Neutrophil (primary cell): ENCODE results near the gene APEX2.
"Not testable (repeated sequence)": the region's sequence is repeated elsewhere in the genome, so short reads cannot be mapped to it uniquely, and the experiment has no call there.

ENCODE experiments used
- H3K27ac ChIP-seq: fragments of 200-600 bp; sonication (generic); 2 replicates; pipeline ENCODE4 v1.5.1; 2016; ENCODE audit warnings: mild to moderate bottlenecking, moderate library complexity
- H3K27me3 ChIP-seq: fragments of 200-600 bp; sonication (generic); 2 replicates; pipeline ENCODE4 v1.6.0; 2016; ENCODE audit warnings: mild to moderate bottlenecking
- H3K36me3 ChIP-seq: fragments of 200-600 bp; sonication (generic); 2 replicates; pipeline ENCODE4 v1.5.1; 2017
- H3K4me1 ChIP-seq, 2 experiments: fragments of 200-600 bp in 1 of 2; sonication (generic) in 1 of 2; 1 replicate in 1 of 2; 2 replicates in 1 of 2; pipeline versions ENCODE4 v1.5.1 to v1.6.1; 2013 to 2016; ENCODE audit warnings: low read depth in 1 of 2, low read length in 1 of 2, mild to moderate bottlenecking in 1 of 2, moderate library complexity in 1 of 2; ENCODE audit not compliant: control insufficient read depth in 1 of 2, insufficient read depth in 1 of 2
- H3K4me3 ChIP-seq, 2 experiments: fragments of 200-600 bp in 1 of 2; sonication (generic) in 1 of 2; 1 replicate in 1 of 2; 2 replicates in 1 of 2; pipeline ENCODE4 v1.5.1; 2013 to 2016; ENCODE audit warnings: low read depth in 1 of 2, low read length in 1 of 2, mild to moderate bottlenecking in 1 of 2, moderate library complexity in 1 of 2
- H3K9me3 ChIP-seq: fragments of 200-600 bp; sonication (generic); 2 replicates; pipeline ENCODE4 v1.5.1; 2016
- TF ChIP-seq, protein P1 (sequence below): fragments of 200-600 bp; sonication (generic); IDR thresholded peaks from 2 replicates; pipeline ENCODE4 v1.5.1; 2016; ENCODE audit warnings: antibody characterized with exemption

The APEX2 gene

GRCh38 chrX:54978448-54978847, 21.7 kb upstream of the APEX2 start:
- H3K27me3 ChIP-seq: no peaks in the 10 kb centered on the region
- TF ChIP-seq, protein P1, sequence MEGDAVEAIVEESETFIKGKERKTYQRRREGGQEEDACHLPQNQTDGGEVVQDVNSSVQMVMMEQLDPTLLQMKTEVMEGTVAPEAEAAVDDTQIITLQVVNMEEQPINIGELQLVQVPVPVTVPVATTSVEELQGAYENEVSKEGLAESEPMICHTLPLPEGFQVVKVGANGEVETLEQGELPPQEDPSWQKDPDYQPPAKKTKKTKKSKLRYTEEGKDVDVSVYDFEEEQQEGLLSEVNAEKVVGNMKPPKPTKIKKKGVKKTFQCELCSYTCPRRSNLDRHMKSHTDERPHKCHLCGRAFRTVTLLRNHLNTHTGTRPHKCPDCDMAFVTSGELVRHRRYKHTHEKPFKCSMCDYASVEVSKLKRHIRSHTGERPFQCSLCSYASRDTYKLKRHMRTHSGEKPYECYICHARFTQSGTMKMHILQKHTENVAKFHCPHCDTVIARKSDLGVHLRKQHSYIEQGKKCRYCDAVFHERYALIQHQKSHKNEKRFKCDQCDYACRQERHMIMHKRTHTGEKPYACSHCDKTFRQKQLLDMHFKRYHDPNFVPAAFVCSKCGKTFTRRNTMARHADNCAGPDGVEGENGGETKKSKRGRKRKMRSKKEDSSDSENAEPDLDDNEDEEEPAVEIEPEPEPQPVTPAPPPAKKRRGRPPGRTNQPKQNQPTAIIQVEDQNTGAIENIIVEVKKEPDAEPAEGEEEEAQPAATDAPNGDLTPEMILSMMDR: no peak
- H3K4me1 ChIP-seq: no peaks in the 10 kb centered on the region

DNA sequence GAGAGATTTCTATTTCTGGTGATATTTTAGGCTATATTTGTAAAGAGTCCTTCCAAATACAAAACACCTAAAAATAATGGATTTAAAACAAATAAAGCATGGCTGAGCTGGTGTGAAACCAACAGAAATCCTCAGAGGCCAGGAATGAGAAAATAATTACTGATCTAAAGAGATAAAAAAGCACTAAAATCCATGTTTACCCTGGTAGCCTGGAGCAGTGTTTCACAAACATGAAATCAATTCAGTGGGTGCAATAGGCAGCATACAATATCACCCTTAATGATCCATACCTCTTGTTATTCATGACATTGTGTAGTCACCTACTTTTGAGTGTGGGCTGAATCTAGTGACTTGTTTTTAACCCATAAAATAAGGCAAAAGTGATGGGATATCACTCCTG, 20.7 kb upstream of the APEX2 start:
- Histone ChIP-seq H3K27ac (no peak overlapping the region), H3K9me3 (no peaks in the 10 kb centered on the region), H3K4me3 (no peak overlapping the region), H3K4me1 (no peaks in the 10 kb centered on the region), H3K27me3 (no peaks in the 10 kb centered on the region), H3K36me3 (no peaks in the 10 kb centered on the region)
- TF ChIP-seq, protein P1: no peak

More at GRCh38 chrX:54978448-54978847, 21.7 kb upstream of the APEX2 start:
- no peaks in the 10 kb centered on the region for H3K9me3 ChIP-seq
- no peak overlapping the region for H3K4me3 ChIP-seq
- no peaks in the 10 kb centered on the region for H3K36me3 ChIP-seq
- no peak overlapping the region for H3K27ac ChIP-seq

GRCh38 chrX:54980334-54980733, 19.8 kb upstream of the APEX2 start:
- no peak overlapping the region for H3K27ac ChIP-seq
- H3K4me1 ChIP-seq: no peaks in the 10 kb centered on the region
- no peaks in the 10 kb centered on the region for H3K9me3 ChIP-seq
- no peaks in the 10 kb centered on the region for H3K27me3 ChIP-seq
- TF ChIP-seq, protein P1: no peak
- no peak overlapping the region for H3K4me3 ChIP-seq
- no peaks in the 10 kb centered on the region for H3K36me3 ChIP-seq

DNA sequence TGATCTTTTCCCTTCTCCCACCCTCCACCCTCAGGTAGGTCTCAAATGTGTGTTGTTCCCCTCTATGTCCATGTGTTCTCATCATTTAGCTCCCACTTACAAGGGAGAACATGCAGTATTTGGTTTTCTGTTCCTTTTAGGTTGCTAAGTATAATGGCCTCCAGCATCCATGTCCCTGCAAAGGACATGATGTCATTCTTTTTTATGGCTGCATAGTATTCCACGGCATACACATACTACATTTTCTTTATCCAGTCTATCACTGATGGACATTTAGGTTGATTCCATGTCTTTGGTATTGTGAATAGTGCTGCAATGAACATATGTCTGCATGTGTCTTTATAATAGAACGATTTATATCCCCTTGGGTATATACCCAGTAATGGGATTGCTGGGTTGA, 16.9 kb upstream of the APEX2 start:
- H3K4me3 ChIP-seq, H3K27ac ChIP-seq, H3K27me3 ChIP-seq, H3K9me3 ChIP-seq, H3K4me1 ChIP-seq, H3K36me3 ChIP-seq: not testable (repeated sequence)

DNA sequence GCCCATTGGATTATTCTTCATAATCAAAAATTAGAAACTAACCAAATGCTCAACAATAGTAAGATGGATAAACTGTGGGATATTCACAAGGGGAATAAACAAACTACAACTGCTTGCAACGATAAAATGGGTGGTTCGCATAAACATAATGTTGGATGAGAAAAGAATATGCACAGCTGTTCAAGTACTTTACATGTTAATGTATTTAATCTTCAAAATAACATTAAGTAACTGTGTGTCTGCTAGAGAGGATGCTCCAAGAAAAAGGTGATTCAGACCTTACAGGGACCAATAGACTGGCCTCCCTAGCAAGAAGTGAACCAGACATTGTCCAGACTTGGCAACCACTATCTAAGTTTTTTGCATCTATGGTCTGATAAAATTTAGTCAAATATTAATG, 8.5 kb upstream of the APEX2 start:
- no peaks in the 10 kb centered on the region for H3K27me3 ChIP-seq
- no peak overlapping the region for H3K27ac ChIP-seq
- TF ChIP-seq, protein P1: no peak

GRCh38 chrX:54992911-54993622, 7.1 kb upstream of the APEX2 start:
- no peak overlapping the region for H3K27ac ChIP-seq
- no peaks in the 10 kb centered on the region for H3K4me1 ChIP-seq
- H3K9me3 ChIP-seq: no peaks in the 10 kb centered on the region
- H3K27me3 ChIP-seq: no peaks in the 10 kb centered on the region
- TF ChIP-seq, protein P1: no peak
- no peak overlapping the region for H3K4me3 ChIP-seq
- H3K36me3 ChIP-seq: no peaks in the 10 kb centered on the region

More for the DNA sequence above, 8.5 kb upstream of the APEX2 start:
- H3K9me3 ChIP-seq: no peaks in the 10 kb centered on the region
- no peaks in the 10 kb centered on the region for H3K4me1 ChIP-seq
- H3K4me3 ChIP-seq: no peak overlapping the region
- no peaks in the 10 kb centered on the region for H3K36me3 ChIP-seq
